GM12874 (cell line): ENCODE data around the gene HOXA3.

Experiments
- CTCF ChIP-seq: IDR thresholded peaks from 2 replicates; pipeline ENCODE4 v1.5.1; 2011; ENCODE audit warnings: low read depth, mild to moderate bottlenecking, control low read depth, low read length, moderate library complexity; ENCODE audit not compliant: insufficient read depth

The HOXA3 gene

GRCh38 chr7:27155816-27156507, 3.6 kb upstream of the HOXA3 start:
- no peak for TF ChIP-seq CTCF

DNA sequence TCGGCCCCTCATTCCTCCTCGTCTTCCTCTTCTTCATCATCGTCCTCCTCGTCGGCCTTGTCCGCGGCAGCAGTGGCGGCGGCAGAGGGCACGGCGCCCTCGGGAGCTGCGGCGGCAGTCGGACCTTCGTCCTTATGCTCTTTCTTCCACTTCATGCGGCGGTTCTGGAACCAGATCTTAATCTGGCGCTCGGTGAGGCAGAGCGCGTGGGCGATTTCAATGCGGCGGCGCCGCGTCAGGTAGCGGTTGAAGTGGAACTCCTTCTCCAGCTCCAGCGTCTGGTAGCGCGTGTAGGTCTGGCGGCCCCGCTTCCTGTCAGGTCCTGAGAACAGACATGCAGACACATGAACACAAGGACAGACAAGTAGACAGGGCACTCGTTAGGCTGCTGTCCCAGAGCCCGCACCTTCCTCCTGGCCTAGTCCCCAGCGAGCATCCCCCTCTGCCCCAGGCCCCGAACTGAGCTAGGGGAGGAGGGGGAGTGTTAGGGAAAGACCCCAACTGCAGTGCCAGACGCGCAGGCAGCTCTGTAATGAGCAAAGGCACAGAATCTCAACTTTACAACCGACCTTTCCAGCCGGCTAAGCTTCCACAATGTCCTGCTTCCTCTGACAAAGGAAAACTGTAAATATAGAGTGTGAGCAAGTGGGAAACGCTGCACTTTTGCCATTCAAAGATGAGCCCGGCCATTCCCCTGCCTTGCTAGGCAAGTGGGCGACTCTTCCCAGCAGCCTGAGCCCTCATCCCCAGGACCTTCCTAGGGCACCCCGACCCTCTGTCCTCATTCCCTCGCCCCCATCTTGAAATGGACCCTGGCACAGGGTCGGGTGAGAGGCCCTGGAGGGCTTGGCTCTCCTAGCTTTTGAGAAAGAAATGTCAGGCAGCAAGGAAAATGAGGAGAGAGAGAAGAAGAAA, 2.8 kb upstream of the HOXA3 start:
- TF ChIP-seq CTCF: no peak

GRCh38 chr7:27154369-27154768, 2.0 kb upstream of the HOXA3 start:
- TF ChIP-seq CTCF: no peak

DNA sequence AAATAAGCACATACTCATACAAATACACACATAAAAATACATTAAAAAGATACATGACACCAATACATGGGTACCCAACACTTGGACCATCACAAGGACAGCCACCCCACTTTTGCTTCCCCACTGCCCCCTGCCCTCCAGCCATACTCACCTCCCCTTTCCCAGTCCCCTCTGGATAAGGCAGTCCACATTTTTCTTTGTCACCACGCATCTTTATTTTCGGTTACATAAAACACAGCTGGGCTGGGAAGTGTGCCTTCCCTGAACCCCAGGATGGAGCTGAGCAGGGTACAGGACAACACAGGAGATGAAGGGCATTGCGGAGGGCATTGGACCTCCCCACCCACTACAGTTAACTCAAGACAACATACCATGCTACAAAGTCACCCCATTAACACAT, 1.1 kb upstream of the HOXA3 start:
- no peak for TF ChIP-seq CTCF

DNA sequence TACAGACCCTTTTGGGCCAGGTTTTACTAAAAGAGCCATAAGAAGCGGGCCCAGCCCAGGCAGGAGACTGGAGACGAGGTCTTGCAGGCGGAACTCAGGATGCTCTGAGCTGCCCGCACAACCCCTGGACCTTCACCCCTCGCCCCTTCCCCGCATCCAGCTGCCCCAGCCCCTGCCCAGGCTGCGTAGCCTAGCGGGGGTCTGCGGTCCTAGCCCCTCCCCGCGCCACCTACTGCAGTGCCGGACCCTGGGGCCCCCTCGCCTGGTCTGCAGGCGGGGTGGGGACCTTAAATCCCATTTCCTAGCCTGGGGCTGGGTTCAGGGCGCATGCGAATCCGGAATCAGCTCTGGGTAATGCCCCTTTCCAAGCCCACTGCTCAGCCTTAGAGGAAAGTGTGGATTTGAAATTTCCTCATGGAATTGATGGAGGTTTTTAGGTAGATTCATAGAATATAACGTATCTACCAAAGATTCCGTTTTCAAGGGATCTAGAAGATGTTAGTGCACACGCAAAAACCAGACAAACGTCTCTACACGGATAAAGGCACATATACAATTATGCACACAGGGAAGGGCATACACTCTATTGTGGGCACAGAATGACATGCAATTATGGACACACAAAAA, 546 bp upstream of the HOXA3 start:
- no peak for TF ChIP-seq CTCF

GRCh38 chr7:27151341-27151930, 947 bp downstream of the HOXA3 start:
- TF ChIP-seq CTCF: peak; percentile 6; the same call in 1 of the 2 replicates
